CD14-positive monocyte (primary cell): ENCODE data around the gene DUSP1. TPM values are rescaled to one million over a fixed set of nuclear protein-coding genes. Genes with fewer than 3 reads are reported as not detected.

Experiments used
- DNase-seq, 3 donors: peaks; one replicate each; pipeline ENCODE4 v3.0.0-alpha.2; 2011 to 2022
- H2AFZ ChIP-seq: 2 replicates; pipeline ENCODE4 v1.6.0; 2012; ENCODE audit warnings: mild to moderate bottlenecking, low read depth, low read length, inconsistent platforms; ENCODE audit not compliant: insufficient read depth, poor library complexity, severe bottlenecking
- H3K27ac ChIP-seq, 2 donors: 1 replicate in 1 of 2; 2 replicates in 1 of 2; pipeline ENCODE4 v1.5.1; 2012 to 2013; ENCODE audit warnings: low read length in 2 of 2, control low read depth in 1 of 2, inconsistent platforms in 1 of 2, low read depth in 1 of 2, mild to moderate bottlenecking in 1 of 2
- H3K27me3 ChIP-seq, 2 donors: one replicate each; pipeline versions ENCODE4 v1.6.0 to v1.6.1; 2011 to 2013; ENCODE audit warnings: low read length in 2 of 2; ENCODE audit not compliant: control insufficient read depth in 2 of 2, insufficient read depth in 2 of 2
- H3K36me3 ChIP-seq, 2 donors: replicated peaks in 1 of 2; 1 replicate in 1 of 2; 2 replicates in 1 of 2; pipeline versions ENCODE4 v1.5.1 to v1.6.1; 2012 to 2013; ENCODE audit warnings: low read length in 2 of 2, control low read depth in 1 of 2, inconsistent platforms in 1 of 2, mild to moderate bottlenecking in 1 of 2; ENCODE audit not compliant: insufficient read depth in 2 of 2, control insufficient read depth in 1 of 2
- H3K4me1 ChIP-seq, 2 donors: 1 replicate in 1 of 2; 2 replicates in 1 of 2; pipeline versions ENCODE4 v1.5.1 to v1.6.1; 2012 to 2013; ENCODE audit warnings: low read length in 2 of 2, control low read depth in 1 of 2, inconsistent platforms in 1 of 2, mild to moderate bottlenecking in 1 of 2, moderate library complexity in 1 of 2; ENCODE audit not compliant: insufficient read depth in 2 of 2, control insufficient read depth in 1 of 2
- H3K4me2 ChIP-seq: replicated peaks from 2 replicates; pipeline ENCODE3; 2012; ENCODE audit warnings: low read length, moderate library complexity, mild to moderate bottlenecking; ENCODE audit not compliant: poor library complexity, severe bottlenecking; ENCODE audit errors: extremely low read depth
- H3K4me3 ChIP-seq, 3 experiments: fragments of 200-600 bp in 1 of 3; sonication (generic) in 1 of 3; replicated peaks in 1 of 3; 1 replicate in 2 of 3; 2 replicates in 1 of 3; pipeline ENCODE4 v1.5.1; 2011 to 2013; ENCODE audit warnings: low read length in 3 of 3, mild to moderate bottlenecking in 3 of 3, control low read depth in 2 of 3, low read depth in 2 of 3, inconsistent platforms in 1 of 3, moderate library complexity in 1 of 3
- H3K79me2 ChIP-seq: 2 replicates; pipeline ENCODE4 v1.6.0; 2012; ENCODE audit warnings: mild to moderate bottlenecking, control low read depth, inconsistent platforms, low read length, moderate library complexity; ENCODE audit not compliant: insufficient read depth
- H3K9ac ChIP-seq: 2 replicates; pipeline ENCODE4 v1.6.0; 2017; ENCODE audit warnings: low read length, mild to moderate bottlenecking; ENCODE audit not compliant: insufficient read depth, poor library complexity, severe bottlenecking
- H3K9me3 ChIP-seq, 2 donors: replicated peaks in 1 of 2; 1 replicate in 1 of 2; 2 replicates in 1 of 2; pipeline versions ENCODE4 v1.5.1 to v1.6.1; 2012 to 2013; ENCODE audit warnings: low read length in 2 of 2, control low read depth in 1 of 2; ENCODE audit not compliant: control insufficient read depth in 1 of 2, insufficient read depth in 1 of 2
- H4K20me1 ChIP-seq: 2 replicates; pipeline ENCODE4 v1.6.0; 2012; ENCODE audit warnings: mild to moderate bottlenecking, low read length, control low read depth, moderate library complexity; ENCODE audit not compliant: insufficient read depth
- H3K27ac Mint-ChIP-seq, 7 donors: one replicate each; pipeline ENCODE4 v1.8.0; 2020; ENCODE audit warnings: mild to moderate bottlenecking in 7 of 7, mixed read lengths in 7 of 7, moderate library complexity in 6 of 7, inconsistent platforms in 2 of 7
- H3K27me3 Mint-ChIP-seq, 3 donors: one replicate each; pipeline ENCODE4 v1.8.0; 2021 to 2022; ENCODE audit warnings: low read depth in 3 of 3, mild to moderate bottlenecking in 3 of 3, mixed read lengths in 3 of 3, moderate library complexity in 3 of 3, inconsistent platforms in 1 of 3
- H3K36me3 Mint-ChIP-seq, 2 donors: one replicate each; pipeline ENCODE4 v1.8.0; 2020; ENCODE audit warnings: mixed read lengths in 2 of 2, inconsistent platforms in 1 of 2, mild to moderate bottlenecking in 1 of 2
- H3K4me1 Mint-ChIP-seq: one replicate; pipeline ENCODE4 v1.8.0; 2020; ENCODE audit warnings: mild to moderate bottlenecking, mixed read lengths
- H3K4me3 Mint-ChIP-seq, 2 donors: one replicate each; pipeline ENCODE4 v1.8.0; 2020; ENCODE audit warnings: mild to moderate bottlenecking in 2 of 2, mixed read lengths in 2 of 2, moderate library complexity in 1 of 2
- H3K9me3 Mint-ChIP-seq, 7 donors: one replicate each; pipeline ENCODE4 v1.8.0; 2020 to 2022; ENCODE audit warnings: mixed read lengths in 7 of 7, mild to moderate bottlenecking in 6 of 7, moderate library complexity in 6 of 7, inconsistent platforms in 2 of 7
- CTCF ChIP-seq: fragments of 200-600 bp; IDR thresholded peaks from one replicate; pipeline ENCODE4 v1.8.0; 2022; ENCODE audit warnings: antibody characterized with exemption, mild to moderate bottlenecking
- WGBS: methylation state at CpG from one replicate; pipeline ENCODE4 v1.1.5; 2013; ENCODE audit warnings: missing lambda C conversion rate; ENCODE audit not compliant: insufficient coverage; 5-methylcytosine and 5-hydroxymethylcytosine counted together
- intact Hi-C, 2 donors: fragments of 100-400 bp; cut with micrococcal nuclease; formaldehyde crosslinking; loops; one replicate each; pipeline versions ENCODE4 v1.15.0 to v1.15.1; 2023
- polyA plus RNA-seq, 3 donors: library from polyadenylated mRNA; depleted of rRNA in 1 of 3; unstranded in 2 of 3; stranded (reverse) in 1 of 3; fragments of 300-500 nt in 2 of 3; fragments of >200 nt in 1 of 3; fragmentation: Illumina TruSeq in 2 of 3; gene quantifications; 1 replicate in 2 of 3; 2 replicates in 1 of 3; pipeline ENCODE4 v1.2.3, GENCODE V29; 2012 to 2021

The DUSP1 gene
- polyA plus RNA-seq, 3 donors = 1,963 to 4,884 (median 3,954) TPM

- Histone ChIP-seq H3K9me3 (no peaks in the 10 kb centered on the region), H3K4me3 (no peak overlapping the region), H3K27ac (no peak overlapping the region), H3K4me1 (peaks cover 52 to 54% of the 10 kb centered on the region in 2 donors), H3K4me2 (no peak overlapping the region), H4K20me1 (no peaks in the 10 kb centered on the region), H3K36me3 (no peaks in the 10 kb centered on the region), H3K79me2 (no peaks in the 10 kb centered on the region), H2AFZ (no peak overlapping the region), H3K27me3 (no peaks in the 10 kb centered on the region), H3K9ac (no peak overlapping the region)
- Mint-ChIP-seq H3K27me3 (no peaks in the 10 kb centered on the region), H3K36me3 (peaks cover 2 to 9% of the 10 kb centered on the region in 2 donors), H3K4me1 (peaks cover 53% of the 10 kb centered on the region), H3K4me3 (no peak overlapping the region), H3K27ac (peak overlapping the region in 4 of 7 donors; percentile 30 to 99 (median 54)), H3K9me3 (peaks cover 0 to 4% (median 1%) of the 10 kb centered on the region in 7 donors)
- 100% methylated on average over 1 of the region's 5 CpGs for WGBS
- DNase-seq = no peak
- intact Hi-C loops = loop anchor here in 1 of 2 donors (10.0 kb wide), 1 partner anchor 55 kb away; the partner anchor contains the start of gene ERGIC1
- TF ChIP-seq CTCF = no peak
Observed at GRCh38 chr5:172779691-172780341, 8.8 kb upstream of the DUSP1 start.

- peaks cover 0 to 5% (median 0%) of the 10 kb centered on the region in 7 donors for H3K9me3 Mint-ChIP-seq
- Histone ChIP-seq H3K36me3 (no peaks in the 10 kb centered on the region), H3K4me1 (peaks cover 69 to 71% of the 10 kb centered on the region in 2 donors), H3K9me3 (no peaks in the 10 kb centered on the region), H3K27me3 (no peaks in the 10 kb centered on the region), H3K27ac (peak overlapping the region; percentile 92 to 100), H3K4me2 (peak overlapping the region; percentile 62), H3K9ac (peak overlapping the region; percentile 72), H3K4me3 (peak overlapping the region in 1 of 3 experiments; percentile 54), H2AFZ (no peak overlapping the region), H3K79me2 (no peaks in the 10 kb centered on the region), H4K20me1 (no peaks in the 10 kb centered on the region)
- 95% methylated on average over 8 of the region's 13 CpGs for WGBS
- peak; percentile 75 to 90 (median 87) for DNase-seq
- peaks cover 70% of the 10 kb centered on the region for H3K4me1 Mint-ChIP-seq
- H3K27me3 Mint-ChIP-seq = peaks cover 0 to 6% (median 0%) of the 10 kb centered on the region in 3 donors
- H3K36me3 Mint-ChIP-seq = peaks cover 14 to 20% of the 10 kb centered on the region in 2 donors
- intact Hi-C loops = loop anchor here in 1 of 2 donors (10.0 kb wide), 1 partner anchor 57 kb away; the partner anchor contains the start of gene ERGIC1
- peak overlapping the region; percentile 97 to 100 (median 99) for H3K27ac Mint-ChIP-seq
- peak overlapping the region; percentile 58 for H3K4me3 Mint-ChIP-seq
- no peak for TF ChIP-seq CTCF
Observed at GRCh38 chr5:172777881-172778814, 7.2 kb upstream of the DUSP1 start.
